GM13977 (cell line): Measurements from ENCODE around the gene FRRS1.

Experiments
- DNase-seq: peaks from one replicate; pipeline ENCODE4 v3.0.0; 2012; ENCODE audit warnings: low spot score
- CTCF ChIP-seq: IDR thresholded peaks from 2 replicates; pipeline ENCODE4 v1.5.1; 2012; ENCODE audit warnings: mild to moderate bottlenecking, control low read depth; ENCODE audit not compliant: insufficient read depth; ENCODE audit errors: extremely low read depth, missing control alignments
- in situ Hi-C: fragments of 300-500 bp; cut with MboI; formaldehyde crosslinking; loops from one replicate; pipeline ENCODE4 v1.12.0; 2022; ENCODE audit warnings: low sequenced_read_pairs, low pct_unique_long_range_greater_than_20kb, mixed read lengths, inconsistent platforms; ENCODE audit not compliant: unreplicated experiment

FRRS1 gene

DNA sequence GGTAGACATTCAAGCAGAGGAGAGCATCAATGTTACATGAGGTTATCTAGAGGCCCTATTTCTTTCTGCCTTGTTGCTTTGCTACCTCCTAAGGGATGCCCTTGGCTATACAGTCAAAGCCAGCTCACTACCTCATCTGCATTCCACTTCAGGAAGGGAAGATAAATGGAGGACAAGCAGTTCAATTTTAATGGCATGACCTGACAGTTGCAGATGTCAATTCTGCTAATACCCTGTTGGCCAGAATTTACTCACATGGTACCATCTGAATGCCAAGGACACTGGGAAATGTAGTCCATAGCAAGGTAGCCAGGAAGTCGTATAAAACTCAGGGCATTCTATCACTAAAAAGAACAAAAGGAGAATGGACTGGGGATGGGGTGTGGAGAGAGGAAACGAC is 89.0 kb downstream of the FRRS1 start:
- DNase-seq = no peak
- TF ChIP-seq CTCF = no peak
- in situ Hi-C loops = loop anchor here (25.0 kb wide), 1 partner anchor 490 kb away; no protein-coding TSS in a partner anchor

- in situ Hi-C loops = loop anchor here (25.0 kb wide), 1 partner anchor 490 kb away; no protein-coding TSS in a partner anchor
- no peak for TF ChIP-seq CTCF
- DNase-seq = no peak
Measured at GRCh38 chr1:99676876-99677275, 89.6 kb downstream of the FRRS1 start.

- no peak for DNase-seq
- in situ Hi-C loops = loop anchor here (25.0 kb wide), 1 partner anchor 489 kb away; no protein-coding TSS in a partner anchor
- TF ChIP-seq CTCF = no peak
Measured at GRCh38 chr1:99675994-99676393, 90.4 kb downstream of the FRRS1 start.

- TF ChIP-seq CTCF = no peak
- in situ Hi-C loops = loop anchor here (25.0 kb wide), 1 partner anchor 488 kb away; no protein-coding TSS in a partner anchor
- no peak for DNase-seq
Measured at GRCh38 chr1:99675292-99675691, 91.1 kb downstream of the FRRS1 start.

DNA sequence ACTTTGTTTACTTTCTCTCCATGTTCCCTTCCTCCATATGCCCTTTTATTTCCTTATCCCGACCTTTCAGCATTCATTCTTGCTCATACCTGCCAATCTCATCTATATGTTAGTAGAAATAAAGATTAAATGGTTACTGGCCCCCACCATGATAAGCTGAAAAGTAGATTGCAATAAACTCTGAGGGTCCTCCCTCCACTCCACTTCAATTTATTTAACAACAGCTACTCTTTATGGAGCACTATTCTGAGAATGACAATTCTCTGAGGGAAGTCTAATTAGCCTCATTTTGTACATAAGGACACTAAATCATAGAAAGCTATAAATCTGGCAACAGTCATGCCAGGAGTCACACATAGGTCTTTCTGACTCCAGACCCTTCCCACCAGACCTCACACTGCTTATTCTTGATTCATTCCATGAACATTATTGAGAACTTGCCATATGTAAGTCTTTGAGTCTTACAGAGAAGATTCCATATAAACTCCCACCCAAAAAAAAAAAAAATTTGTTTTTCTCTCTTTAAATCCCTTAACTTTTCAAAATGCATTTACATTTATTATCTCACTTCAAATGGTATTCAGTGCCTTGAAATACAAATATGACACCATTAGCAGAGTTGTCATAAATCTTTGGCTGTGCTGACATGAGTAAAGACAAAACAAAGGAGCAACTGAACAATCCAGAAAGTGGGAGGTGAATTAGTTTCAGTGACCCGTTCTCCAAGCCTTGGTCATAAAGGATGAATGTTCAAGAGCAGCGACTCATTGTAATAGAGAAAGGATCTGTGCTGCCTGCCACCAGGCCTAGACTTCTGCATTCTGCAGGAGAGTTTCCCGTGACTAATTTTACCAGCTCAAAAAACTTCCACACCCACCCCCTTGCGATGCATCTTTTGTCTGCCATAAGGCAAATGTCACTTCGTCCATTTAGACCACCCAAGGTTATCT is 92.0 kb downstream of the FRRS1 start:
- DNase-seq = no peak
- no peak for TF ChIP-seq CTCF
- in situ Hi-C loops = loop anchor here (25.0 kb wide), 1 partner anchor 487 kb away; no protein-coding TSS in a partner anchor

GRCh38 chr1:99673315-99673714 is 93.1 kb downstream of the FRRS1 start:
- no peak for TF ChIP-seq CTCF
- in situ Hi-C loops = no loop called here
- no peak for DNase-seq
